ENCODE results near the gene PHF20. TPM values are rescaled to one million over a fixed set of nuclear protein-coding genes. Genes with fewer than 3 reads are reported as not detected.
A peak's percentile ranks its signal among the peaks of the same experiment; 100 is the strongest.

PHF20 gene
- total and polyA plus RNA-seq, 2 of the 13 experiments (the other 11 are each of a cell fraction or from before 2014, with no cell fraction given): 22.8 to 34.1 TPM

DNA sequence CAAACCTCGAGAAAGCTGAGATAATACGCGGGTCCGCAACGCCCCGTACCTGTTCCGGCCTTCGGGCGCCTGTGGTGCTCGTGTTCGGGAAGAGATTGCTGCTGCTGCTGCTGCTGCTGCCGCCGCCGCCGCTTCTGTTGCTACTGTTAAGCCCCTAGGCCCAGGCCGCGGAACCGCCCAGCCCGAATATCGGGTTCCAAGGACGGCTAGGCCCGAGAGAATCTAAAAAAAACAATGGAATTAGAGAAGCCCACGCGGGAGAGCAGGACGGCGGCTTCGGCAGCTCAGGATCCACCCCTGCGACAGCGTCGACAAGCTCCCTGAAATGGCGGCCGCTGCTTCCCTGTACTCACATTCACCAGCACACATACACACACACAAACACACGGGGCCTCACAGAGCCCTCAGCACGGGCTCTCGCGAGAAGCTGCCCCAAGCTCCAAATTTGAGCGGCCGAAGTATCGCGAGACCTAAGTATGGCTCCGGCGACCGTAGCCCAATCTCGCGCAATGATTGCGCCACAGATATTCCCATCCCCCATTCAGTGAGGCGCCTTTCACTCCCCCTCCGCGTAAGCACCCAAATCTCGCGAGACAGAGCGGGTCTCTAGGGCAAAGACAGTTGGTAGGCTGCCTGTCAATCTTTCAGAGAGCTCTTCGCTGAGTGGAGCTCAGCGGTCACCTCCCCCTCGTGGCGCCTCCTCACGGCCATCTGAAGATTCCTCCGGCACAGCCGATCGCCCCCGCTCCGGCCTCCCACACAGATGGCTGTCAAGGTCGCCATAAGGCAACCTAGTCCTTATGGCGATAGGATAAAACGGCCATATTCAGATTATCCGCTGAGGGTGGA is 29.7 kb upstream of the PHF20 start, which contains the start of gene RBM39 (continued):
- TF ChIP-seq SRSF9 (IDR thresholded peaks at IDR 0.05; ENCODE audit: borderline replicate concordance, insufficient read depth, low read depth, low read length, poor library complexity, severe bottlenecking) (no peak), ZNF20 (CRISPR knock-in tag; IDR thresholded peaks at IDR 0.05) (no peak), ZNF335 (CRISPR knock-in tag; IDR thresholded peaks at IDR 0.05) (peak; percentile 85), ZNF564 (CRISPR knock-in tag; IDR thresholded peaks at IDR 0.05) (peak; percentile 86), SAFB2 (CRISPR knock-in tag; IDR thresholded peaks at IDR 0.05; ENCODE audit: borderline replicate concordance, low read depth) (peak; percentile 97), ZNF34 (CRISPR knock-in tag; IDR thresholded peaks at IDR 0.05; ENCODE audit: borderline replicate concordance) (peak; percentile 91), MTA3 (CRISPR knock-in tag; IDR thresholded peaks at IDR 0.05) (no peak), KLF6 (CRISPR knock-in tag; IDR thresholded peaks at IDR 0.05) (peak; percentile 99), HDAC6 (IDR thresholded peaks at IDR 0.05; ENCODE audit: low read depth, low read length) (peak; percentile 94; the same call in 1 of the 2 replicates), ZSCAN29 (CRISPR knock-in tag; conservative IDR thresholded peaks at IDR 0.05) (peak; percentile 65), XBP1 (CRISPR knock-in tag; IDR thresholded peaks at IDR 0.05) (peak; percentile 97), CREB1 (IDR thresholded peaks at IDR 0.05) (peak; percentile 96), CREB1 (CRISPR knock-in tag; IDR thresholded peaks at IDR 0.05) (peak; percentile 98), ZMYM4 (CRISPR knock-in tag; IDR thresholded peaks at IDR 0.05) (peak; percentile 100), ZNF839 (CRISPR knock-in tag; IDR thresholded peaks at IDR 0.05; ENCODE audit: borderline replicate concordance) (peak; percentile 89)
- TF ChIP-seq, protein P1, sequence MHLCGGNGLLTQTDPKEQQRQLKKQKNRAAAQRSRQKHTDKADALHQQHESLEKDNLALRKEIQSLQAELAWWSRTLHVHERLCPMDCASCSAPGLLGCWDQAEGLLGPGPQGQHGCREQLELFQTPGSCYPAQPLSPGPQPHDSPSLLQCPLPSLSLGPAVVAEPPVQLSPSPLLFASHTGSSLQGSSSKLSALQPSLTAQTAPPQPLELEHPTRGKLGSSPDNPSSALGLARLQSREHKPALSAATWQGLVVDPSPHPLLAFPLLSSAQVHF (CRISPR knock-in tag; IDR thresholded peaks at IDR 0.05): peak; percentile 75; the same call in 1 of the 2 replicates
- TF ChIP-seq, protein P2, sequence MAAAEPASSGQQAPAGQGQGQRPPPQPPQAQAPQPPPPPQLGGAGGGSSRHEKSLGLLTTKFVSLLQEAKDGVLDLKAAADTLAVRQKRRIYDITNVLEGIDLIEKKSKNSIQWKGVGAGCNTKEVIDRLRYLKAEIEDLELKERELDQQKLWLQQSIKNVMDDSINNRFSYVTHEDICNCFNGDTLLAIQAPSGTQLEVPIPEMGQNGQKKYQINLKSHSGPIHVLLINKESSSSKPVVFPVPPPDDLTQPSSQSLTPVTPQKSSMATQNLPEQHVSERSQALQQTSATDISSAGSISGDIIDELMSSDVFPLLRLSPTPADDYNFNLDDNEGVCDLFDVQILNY (CRISPR knock-in tag; conservative IDR thresholded peaks at IDR 0.05): peak; percentile 86
- TF ChIP-seq, protein P3, sequence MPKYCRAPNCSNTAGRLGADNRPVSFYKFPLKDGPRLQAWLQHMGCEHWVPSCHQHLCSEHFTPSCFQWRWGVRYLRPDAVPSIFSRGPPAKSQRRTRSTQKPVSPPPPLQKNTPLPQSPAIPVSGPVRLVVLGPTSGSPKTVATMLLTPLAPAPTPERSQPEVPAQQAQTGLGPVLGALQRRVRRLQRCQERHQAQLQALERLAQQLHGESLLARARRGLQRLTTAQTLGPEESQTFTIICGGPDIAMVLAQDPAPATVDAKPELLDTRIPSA (CRISPR knock-in tag; IDR thresholded peaks at IDR 0.05; ENCODE audit: borderline replicate concordance): no peak; the same call in 1 of the 2 replicates
- TF ChIP-seq, protein P4, sequence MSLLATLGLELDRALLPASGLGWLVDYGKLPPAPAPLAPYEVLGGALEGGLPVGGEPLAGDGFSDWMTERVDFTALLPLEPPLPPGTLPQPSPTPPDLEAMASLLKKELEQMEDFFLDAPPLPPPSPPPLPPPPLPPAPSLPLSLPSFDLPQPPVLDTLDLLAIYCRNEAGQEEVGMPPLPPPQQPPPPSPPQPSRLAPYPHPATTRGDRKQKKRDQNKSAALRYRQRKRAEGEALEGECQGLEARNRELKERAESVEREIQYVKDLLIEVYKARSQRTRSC (CRISPR knock-in tag; IDR thresholded peaks at IDR 0.05; ENCODE audit: low read depth): peak; percentile 90
- TF ChIP-seq, protein P5, sequence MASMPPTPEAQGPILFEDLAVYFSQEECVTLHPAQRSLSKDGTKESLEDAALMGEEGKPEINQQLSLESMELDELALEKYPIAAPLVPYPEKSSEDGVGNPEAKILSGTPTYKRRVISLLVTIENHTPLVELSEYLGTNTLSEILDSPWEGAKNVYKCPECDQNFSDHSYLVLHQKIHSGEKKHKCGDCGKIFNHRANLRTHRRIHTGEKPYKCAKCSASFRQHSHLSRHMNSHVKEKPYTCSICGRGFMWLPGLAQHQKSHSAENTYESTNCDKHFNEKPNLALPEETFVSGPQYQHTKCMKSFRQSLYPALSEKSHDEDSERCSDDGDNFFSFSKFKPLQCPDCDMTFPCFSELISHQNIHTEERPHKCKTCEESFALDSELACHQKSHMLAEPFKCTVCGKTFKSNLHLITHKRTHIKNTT (CRISPR knock-in tag; IDR thresholded peaks at IDR 0.05): peak; percentile 91; the same call in 1 of the 2 replicates
